GM12878 (cell line): ENCODE results near the gene KLRG1. TPM values are rescaled to one million over a fixed set of nuclear protein-coding genes. Genes with fewer than 3 reads are reported as not detected.

ENCODE experiments used
- ATAC-seq: fragments of 200-7000 bp; cut with Tn5 transposase; 3 replicates; pipeline ENCODE4 v1.9.1; 2020; ENCODE audit warnings: mild to moderate bottlenecking, moderate library complexity
- BruUV-seq: library from RNA; stranded (reverse); fragments of 400-500 nt; replicated peaks from 2 replicates; lab custom pipeline; 2021; lab: Mats Ljungman, UMichigan
- CTCF ChIA-PET: fragments of 300-600 bp; sonication (Branson Sonifier 250); formaldehyde crosslinking; extraction: SDS; loops from one replicate; lab custom pipeline; 2021; ENCODE audit warnings: inconsistent platforms; lab: Yijun Ruan, JAX
- POLR2A ChIA-PET: fragments of 350-600 bp; formaldehyde crosslinking; extraction: SDS; loops from one replicate; lab custom pipeline; 2021; ENCODE audit warnings: inconsistent platforms; lab: Charles Lee
- RAD21 ChIA-PET: fragments of 300-600 bp; sonication (Branson Sonifier 250); formaldehyde crosslinking; loops from one replicate; lab custom pipeline; 2023; ENCODE audit warnings: antibody characterized with exemption; ENCODE audit not compliant: unreplicated experiment; lab: Charles Lee
- SMC1A ChIA-PET: fragments of 300-600 bp; sonication (Branson Sonifier 250); formaldehyde crosslinking; loops from one replicate; lab custom pipeline; 2023; ENCODE audit not compliant: unreplicated experiment, uncharacterized antibody; lab: Charles Lee
- DNase-seq: peaks from one replicate; pipeline ENCODE4 v3.0.0-alpha.2; 2011; ENCODE audit warnings: low read depth, low spot score
- FAIRE-seq: peaks from 3 replicates; lab custom pipeline; 2011; peaks lifted over from hg19 to GRCh38; lab: Jason Lieb, UNC
- H2AFZ ChIP-seq: 2 replicates; pipeline ENCODE4 v1.6.0; 2011; ENCODE audit warnings: low read depth, low read length, control low read depth; ENCODE audit not compliant: control insufficient read depth
- H3K27ac ChIP-seq: 2 replicates; pipeline ENCODE4 v1.5.1; 2011; ENCODE audit warnings: control low read depth; ENCODE audit not compliant: control insufficient read depth, insufficient read depth
- H3K27me3 ChIP-seq, 2 experiments: replicated peaks in 1 of 2; 2 replicates each; pipeline versions ENCODE4 v1.6.0 to v1.6.1; 2011; ENCODE audit warnings: low read length in 1 of 2; ENCODE audit not compliant: control insufficient read depth in 2 of 2, insufficient read depth in 2 of 2
- H3K36me3 ChIP-seq, 2 experiments: 2 replicates each; pipeline ENCODE4 v1.5.1; 2011; ENCODE audit warnings: low read length in 1 of 2; ENCODE audit not compliant: control insufficient read depth in 2 of 2, insufficient read depth in 2 of 2
- H3K4me1 ChIP-seq: 2 replicates; pipeline ENCODE4 v1.6.1; 2011; ENCODE audit warnings: mild to moderate bottlenecking, low read length, moderate library complexity, mixed read lengths; ENCODE audit not compliant: control insufficient read depth, insufficient read depth
- H3K4me2 ChIP-seq: 2 replicates; pipeline ENCODE4 v1.6.0; 2011; ENCODE audit warnings: control low read depth; ENCODE audit not compliant: control insufficient read depth, insufficient read depth
- H3K4me3 ChIP-seq: fragments of 200-600 bp; sonication (generic); 2 replicates; pipeline ENCODE4 v1.5.1; 2016
- H3K79me2 ChIP-seq: 2 replicates; pipeline ENCODE4 v1.6.0; 2011; ENCODE audit warnings: low read length; ENCODE audit not compliant: control insufficient read depth, insufficient read depth
- H3K9ac ChIP-seq: 2 replicates; pipeline ENCODE4 v1.8.0; 2011; ENCODE audit warnings: low read length, control low read depth, mixed read lengths; ENCODE audit not compliant: control insufficient read depth, insufficient read depth
- H3K9me3 ChIP-seq: replicated peaks from 3 replicates; pipeline ENCODE4 v1.5.1; 2011; ENCODE audit warnings: mild to moderate bottlenecking, low read length; ENCODE audit not compliant: control insufficient read depth, insufficient read depth
- H4K20me1 ChIP-seq: 2 replicates; pipeline ENCODE4 v1.6.0; 2011; ENCODE audit not compliant: control insufficient read depth, insufficient read depth
- BCL11A ChIP-seq: IDR thresholded peaks from 2 replicates; pipeline ENCODE4 v1.6.1; 2011; ENCODE audit warnings: low read depth, low read length
- BMI1 ChIP-seq: fragments of 450-650 bp; IDR thresholded peaks from 2 replicates; pipeline ENCODE4 v1.6.1; 2016; ENCODE audit warnings: mild to moderate bottlenecking, moderate library complexity, borderline replicate concordance
- IKZF1 ChIP-seq: fragments of 450-650 bp; conservative IDR thresholded peaks from 2 replicates; pipeline ENCODE4 v1.6.1; 2017; ENCODE audit warnings: antibody characterized with exemption, mild to moderate bottlenecking
- IRF4 ChIP-seq: IDR thresholded peaks from 2 replicates; pipeline ENCODE4 v1.6.1; 2011; ENCODE audit warnings: low read depth, low read length
- KDM1A ChIP-seq: fragments of 200-600 bp; sonication (generic); IDR thresholded peaks from 2 replicates; pipeline ENCODE4 v1.6.1; 2016; ENCODE audit warnings: borderline replicate concordance
- KLF5 ChIP-seq: fragments of 450-650 bp; IDR thresholded peaks from 2 replicates; pipeline ENCODE4 v1.6.1; 2014; ENCODE audit warnings: mild to moderate bottlenecking; ENCODE audit not compliant: partially characterized antibody
- MTA3 ChIP-seq: IDR thresholded peaks from 2 replicates; pipeline ENCODE4 v1.6.1; 2012; ENCODE audit warnings: low read length, inconsistent platforms, borderline replicate concordance
- RB1 ChIP-seq: fragments of 450-650 bp; formaldehyde crosslinking; IDR thresholded peaks from 2 replicates; pipeline ENCODE4 v1.6.1; 2017; ENCODE audit warnings: mild to moderate bottlenecking, borderline replicate concordance
- RCOR1 ChIP-seq: conservative IDR thresholded peaks from 2 replicates; pipeline ENCODE4 v1.6.1; 2012; ENCODE audit warnings: low read depth, low read length, improper control_type of control experiment
- STAT1 ChIP-seq: fragments of 450-650 bp; conservative IDR thresholded peaks from 2 replicates; pipeline ENCODE4 v1.6.1; 2014; ENCODE audit warnings: antibody characterized with exemption, mild to moderate bottlenecking
- TCF12 ChIP-seq: IDR thresholded peaks from 2 replicates; pipeline ENCODE4 v1.6.1; 2011; ENCODE audit warnings: low read depth, mild to moderate bottlenecking, low read length
- TCF3 ChIP-seq: IDR thresholded peaks from 2 replicates; pipeline ENCODE4 v1.6.1; 2012; ENCODE audit warnings: low read depth, mild to moderate bottlenecking, low read length, borderline replicate concordance; ENCODE audit not compliant: insufficient read depth
- YY1 ChIP-seq: IDR thresholded peaks from 2 replicates; pipeline ENCODE4 v1.6.1; 2011; ENCODE audit warnings: low read depth, mild to moderate bottlenecking, low read length
- ZNF274 ChIP-seq: IDR thresholded peaks from one replicate; pipeline ENCODE4 v1.8.0; 2011; ENCODE audit not compliant: insufficient read length, insufficient read depth
- ZNF384 ChIP-seq: IDR thresholded peaks from 2 replicates; pipeline ENCODE4 v1.6.1; 2012; ENCODE audit warnings: low read depth, mild to moderate bottlenecking, low read length, improper control_type of control experiment, borderline replicate concordance
- WGBS: methylation state at CpG from one replicate; pipeline ENCODE4 v1.1.6; 2016; ENCODE audit warnings: low lambda C conversion rate; ENCODE audit not compliant: insufficient replicate concordance, insufficient coverage; ENCODE audit errors: missing lambda C conversion rate; 5-methylcytosine and 5-hydroxymethylcytosine counted together
- in situ Hi-C: fragments of 300-500 bp; cut with MboI; formaldehyde crosslinking; loops from 9 replicates; pipeline ENCODE4 v1.14.3; 2018; ENCODE audit warnings: mixed read lengths
- intact Hi-C: fragments of 100-400 bp; cut with micrococcal nuclease; formaldehyde crosslinking; loops from one replicate; pipeline ENCODE4 v1.14.2; 2022; ENCODE audit not compliant: unreplicated experiment
- polyA plus RNA-seq, 11 experiments: library from polyadenylated mRNA; depleted of rRNA in 4 of 11; unstranded in 6 of 11; stranded (reverse) in 5 of 11; fragments of >200 nt; fragmentation: Nextera tagmentation in 4 of 11; fragmentation: Illumina TruSeq in 1 of 11; extraction: Ambion mirVana in 4 of 11; extraction: Trizol in 1 of 11; gene quantifications; 1 replicate in 1 of 11; 2 replicates in 10 of 11; pipeline versions ENCODE4 v1.2.1 to v1.2.3, GENCODE V29; 2011 to 2016; ENCODE audit warnings: inconsistent platforms in 2 of 11, missing spikeins in 2 of 11, low read depth in 1 of 11
- total RNA-seq, 4 experiments: library from RNA; depleted of rRNA in 3 of 4; stranded (reverse); fragments of >200 nt in 3 of 4; fragmentation: Illumina TruSeq in 1 of 4; extraction: Trizol in 1 of 4; gene quantifications; 2 replicates each; pipeline versions ENCODE4 v1.2.1 to v1.2.3, GENCODE V29; 2013 to 2021
- TF ChIP-seq, protein P1 (sequence below): fragments of 450-650 bp; IDR thresholded peaks from 2 replicates; pipeline ENCODE4 v1.6.1; 2016; ENCODE audit warnings: mild to moderate bottlenecking
- TF ChIP-seq, protein P2 (sequence below): IDR thresholded peaks from 2 replicates; pipeline ENCODE4 v1.6.1; 2011; ENCODE audit warnings: borderline replicate concordance, low read depth, mild to moderate bottlenecking, moderate library complexity, mixed read lengths, low read length; ENCODE audit not compliant: insufficient read depth; ENCODE audit errors: extremely low read length
- TF ChIP-seq, protein P3 (sequence below): fragments of 450-650 bp; IDR thresholded peaks from 2 replicates; pipeline ENCODE4 v1.6.1; 2017; ENCODE audit warnings: mild to moderate bottlenecking

Gene KLRG1
- total and polyA plus RNA-seq, 10 of the 15 experiments (the other 5 are each of a cell fraction or from before 2014, with no cell fraction given), result 2.3 to 6.5 (median 3.9) TPM

DNA sequence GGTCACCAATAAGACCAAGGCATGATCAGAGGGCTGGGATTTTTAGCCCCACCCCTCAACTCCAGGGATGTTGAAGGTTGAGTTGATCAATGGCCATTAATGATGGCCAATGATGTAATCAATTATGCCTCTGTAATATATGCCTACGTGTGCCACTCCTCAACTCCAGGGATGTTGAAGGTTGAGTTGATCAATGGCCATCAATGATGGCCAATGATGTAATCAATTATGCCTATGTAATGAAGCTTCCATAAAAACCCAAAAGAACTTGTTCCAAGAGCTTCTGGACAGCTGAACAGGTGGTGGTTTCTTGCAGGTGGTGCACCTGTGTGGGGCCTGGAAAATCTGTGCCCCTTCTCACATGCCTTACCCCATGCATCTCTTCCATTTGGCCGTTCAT, 33.2 kb downstream of the KLRG1 start (continued):
- TF ChIP-seq, protein P1, sequence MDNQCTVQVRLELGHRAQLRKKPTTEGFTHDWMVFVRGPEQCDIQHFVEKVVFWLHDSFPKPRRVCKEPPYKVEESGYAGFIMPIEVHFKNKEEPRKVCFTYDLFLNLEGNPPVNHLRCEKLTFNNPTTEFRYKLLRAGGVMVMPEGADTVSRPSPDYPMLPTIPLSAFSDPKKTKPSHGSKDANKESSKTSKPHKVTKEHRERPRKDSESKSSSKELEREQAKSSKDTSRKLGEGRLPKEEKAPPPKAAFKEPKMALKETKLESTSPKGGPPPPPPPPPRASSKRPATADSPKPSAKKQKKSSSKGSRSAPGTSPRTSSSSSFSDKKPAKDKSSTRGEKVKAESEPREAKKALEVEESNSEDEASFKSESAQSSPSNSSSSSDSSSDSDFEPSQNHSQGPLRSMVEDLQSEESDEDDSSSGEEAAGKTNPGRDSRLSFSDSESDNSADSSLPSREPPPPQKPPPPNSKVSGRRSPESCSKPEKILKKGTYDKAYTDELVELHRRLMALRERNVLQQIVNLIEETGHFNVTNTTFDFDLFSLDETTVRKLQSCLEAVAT, result no peak
- TF ChIP-seq IKZF1, result no peak
- TF ChIP-seq ZNF274, result no peak
- no peak for TF ChIP-seq YY1

DNA sequence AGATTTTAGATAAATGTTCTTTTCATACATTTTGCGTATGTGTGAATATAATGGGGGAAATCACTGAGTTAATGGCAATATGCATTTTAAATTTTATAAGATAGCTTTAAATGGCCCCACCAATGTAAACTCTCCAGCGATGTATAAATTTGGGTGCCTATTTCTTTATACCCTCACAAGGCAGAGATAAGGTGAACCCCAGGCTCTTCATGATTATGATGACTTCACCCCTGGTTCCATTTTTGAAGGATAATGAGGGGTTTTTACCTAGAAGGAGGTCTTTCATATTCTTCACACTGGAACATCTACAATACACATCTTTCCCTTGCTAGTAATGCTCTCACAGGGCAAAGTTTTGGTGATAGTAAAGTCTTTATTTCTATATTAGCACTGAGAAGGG, 35.2 kb downstream of the KLRG1 start:
- no peaks in the 10 kb centered on the region for H3K79me2 ChIP-seq
- RAD21 ChIA-PET, result no interaction called here
- WGBS, result 82% methylated on average over 2 of the region's 2 CpGs
- H3K36me3 ChIP-seq, result no peaks in the 10 kb centered on the region
- POLR2A ChIA-PET, result interaction anchor here (0.5 kb wide), 1 partner anchor 264 kb away, joined by 4 read pairs; no protein-coding TSS in a partner anchor
- H3K4me3 ChIP-seq, result no peak overlapping the region
- in situ Hi-C loops, result no loop called here
- FAIRE-seq, result no peak
- H3K27ac ChIP-seq, result no peak overlapping the region
- CTCF ChIA-PET, result interaction anchor here (0.5 kb wide), 1 partner anchor 369 kb away, joined by 4 read pairs; no protein-coding TSS in a partner anchor
- no peaks in the 10 kb centered on the region for H4K20me1 ChIP-seq
- ATAC-seq, result no peak
- no peaks in the 10 kb centered on the region for H3K4me1 ChIP-seq
- H3K27me3 ChIP-seq, result no peaks in the 10 kb centered on the region
- SMC1A ChIA-PET, result no interaction called here
- H3K9me3 ChIP-seq, result no peaks in the 10 kb centered on the region
- BruUV-seq, result no TSS peak
- H2AFZ ChIP-seq, result no peak overlapping the region
- H3K9ac ChIP-seq, result no peak overlapping the region
- intact Hi-C loops, result no loop called here
- DNase-seq, result no peak
- H3K4me2 ChIP-seq, result no peak overlapping the region
- TF ChIP-seq TCF12, result no peak
- TF ChIP-seq KLF5, result no peak
- TF ChIP-seq YY1, result no peak
- no peak for TF ChIP-seq TCF3
- TF ChIP-seq ZNF384, result no peak
- no peak for TF ChIP-seq RB1
- no peak for TF ChIP-seq STAT1
- TF ChIP-seq IRF4, result no peak
- TF ChIP-seq, protein P2, sequence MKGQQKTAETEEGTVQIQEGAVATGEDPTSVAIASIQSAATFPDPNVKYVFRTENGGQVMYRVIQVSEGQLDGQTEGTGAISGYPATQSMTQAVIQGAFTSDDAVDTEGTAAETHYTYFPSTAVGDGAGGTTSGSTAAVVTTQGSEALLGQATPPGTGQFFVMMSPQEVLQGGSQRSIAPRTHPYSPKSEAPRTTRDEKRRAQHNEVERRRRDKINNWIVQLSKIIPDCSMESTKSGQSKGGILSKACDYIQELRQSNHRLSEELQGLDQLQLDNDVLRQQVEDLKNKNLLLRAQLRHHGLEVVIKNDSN, result no peak
- TF ChIP-seq, protein P3, sequence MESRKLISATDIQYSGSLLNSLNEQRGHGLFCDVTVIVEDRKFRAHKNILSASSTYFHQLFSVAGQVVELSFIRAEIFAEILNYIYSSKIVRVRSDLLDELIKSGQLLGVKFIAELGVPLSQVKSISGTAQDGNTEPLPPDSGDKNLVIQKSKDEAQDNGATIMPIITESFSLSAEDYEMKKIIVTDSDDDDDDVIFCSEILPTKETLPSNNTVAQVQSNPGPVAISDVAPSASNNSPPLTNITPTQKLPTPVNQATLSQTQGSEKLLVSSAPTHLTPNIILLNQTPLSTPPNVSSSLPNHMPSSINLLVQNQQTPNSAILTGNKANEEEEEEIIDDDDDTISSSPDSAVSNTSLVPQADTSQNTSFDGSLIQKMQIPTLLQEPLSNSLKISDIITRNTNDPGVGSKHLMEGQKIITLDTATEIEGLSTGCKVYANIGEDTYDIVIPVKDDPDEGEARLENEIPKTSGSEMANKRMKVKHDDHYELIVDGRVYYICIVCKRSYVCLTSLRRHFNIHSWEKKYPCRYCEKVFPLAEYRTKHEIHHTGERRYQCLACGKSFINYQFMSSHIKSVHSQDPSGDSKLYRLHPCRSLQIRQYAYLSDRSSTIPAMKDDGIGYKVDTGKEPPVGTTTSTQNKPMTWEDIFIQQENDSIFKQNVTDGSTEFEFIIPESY, result no peak
- no peak for TF ChIP-seq BMI1
- no peak for TF ChIP-seq KDM1A
- TF ChIP-seq MTA3, result no peak
- TF ChIP-seq BCL11A, result no peak
- TF ChIP-seq RCOR1, result no peak
